Peyer's patch (tissue), 4 donors: Measurements from ENCODE around the gene NDUFS2. TPM values are rescaled to one million over a fixed set of nuclear protein-coding genes. Genes with fewer than 3 reads are reported as not detected.
"Not testable (repeated sequence)": the region's sequence is repeated elsewhere in the genome, so short reads cannot be mapped to it uniquely, and the experiment has no call there.

Source experiments
- DNase-seq, 3 donors: peaks; one replicate each; pipeline ENCODE4 v3.0.0-alpha.2; 2017 to 2019
- H3K27ac ChIP-seq, 4 donors: fragments of 200-600 bp; sonication (generic); one replicate each; pipeline ENCODE4 v1.5.1; 2016 to 2019
- H3K27me3 ChIP-seq, 2 donors: fragments of 200-600 bp; sonication (generic); one replicate each; pipeline ENCODE4 v1.5.1; 2019
- H3K36me3 ChIP-seq, 3 donors: fragments of 200-600 bp; sonication (generic); one replicate each; pipeline ENCODE4 v1.5.1; 2016 to 2019
- H3K4me1 ChIP-seq, 4 donors: fragments of 200-600 bp; sonication (generic); one replicate each; pipeline ENCODE4 v1.5.1; 2016 to 2019
- H3K4me3 ChIP-seq, 4 donors: fragments of 200-600 bp; sonication (generic); 1 replicate in 3 of 4; 2 replicates in 1 of 4; pipeline ENCODE4 v1.5.1; 2016 to 2019; ENCODE audit warnings: mild to moderate bottlenecking in 1 of 4
- H3K9me3 ChIP-seq, 4 donors: fragments of 200-600 bp; sonication (generic); one replicate each; pipeline ENCODE4 v1.5.1; 2016 to 2019; ENCODE audit warnings: mild to moderate bottlenecking in 1 of 4
- CTCF ChIP-seq, 6 experiments: fragments of 450-650 bp in 4 of 6; fragments of 200-600 bp in 2 of 6; sonication (generic) in 1 of 6; IDR thresholded peaks; one replicate each; pipeline ENCODE4 v1.5.1; 2017 to 2019; ENCODE audit warnings: antibody characterized with exemption in 6 of 6, mild to moderate bottlenecking in 3 of 6, moderate library complexity in 1 of 6
- POLR2A ChIP-seq, 2 donors: fragments of 450-650 bp; IDR thresholded peaks; one replicate each; pipeline ENCODE4 v1.5.1; 2017; ENCODE audit warnings: antibody characterized with exemption in 2 of 2, mild to moderate bottlenecking in 2 of 2, moderate library complexity in 2 of 2
- total RNA-seq, 4 donors: library from RNA; depleted of rRNA; stranded (reverse); fragments of >200 nt; gene quantifications; one replicate each; pipeline ENCODE4 v1.1.0, GENCODE V29; 2016

Gene NDUFS2
- total RNA-seq, 4 donors from 2014 or later = 157 to 192 (median 176) TPM

DNA sequence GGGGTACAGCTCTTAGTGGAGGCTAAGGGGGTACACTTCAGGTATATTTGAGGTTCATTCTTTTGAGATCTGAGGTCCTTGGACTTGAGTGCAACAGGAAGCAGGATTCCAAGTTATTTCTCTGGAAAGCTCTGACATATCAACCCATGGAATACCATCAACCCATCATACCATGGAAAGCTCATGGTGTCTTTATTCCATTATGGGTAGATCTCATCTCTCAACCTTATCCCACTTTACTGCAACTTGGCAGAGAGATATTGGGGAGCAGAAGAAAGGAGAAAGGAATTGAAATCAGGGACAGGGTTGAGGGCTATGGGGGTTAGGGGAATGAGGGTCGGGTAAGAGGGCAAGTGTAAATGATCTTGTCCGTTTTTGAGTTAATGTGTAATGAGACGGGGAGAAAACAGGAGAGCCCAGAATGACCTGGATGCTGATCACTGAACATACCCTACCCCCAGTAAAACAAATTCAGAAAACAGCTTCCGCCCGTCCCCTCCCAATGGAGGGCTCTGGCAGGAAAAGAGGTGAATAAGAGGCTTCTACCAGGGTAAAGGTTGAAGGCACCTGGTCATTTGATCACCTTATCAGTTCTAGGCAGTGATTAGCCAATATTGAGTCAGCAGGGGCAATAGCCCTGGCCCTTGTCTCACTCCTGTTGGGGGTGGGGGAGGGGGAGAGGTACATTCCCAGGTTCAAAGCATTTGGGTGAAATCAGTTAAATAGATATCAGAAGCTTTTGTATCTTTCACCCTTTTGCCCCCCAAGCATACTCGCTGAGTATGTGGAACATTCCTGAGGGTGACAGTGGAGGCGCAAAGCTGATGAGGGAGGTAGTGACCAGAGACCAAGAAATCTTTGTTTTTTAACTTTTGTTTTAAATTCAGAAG lies 21.9 kb downstream of the NDUFS2 start:
- Histone ChIP-seq H3K9me3 (no peaks in the 10 kb centered on the region), H3K27me3 (no peaks in the 10 kb centered on the region), H3K4me1 (peaks cover 6 to 40% (median 10%) of the 10 kb centered on the region in 4 donors), H3K27ac (peak overlapping the region in 2 of 4 donors; percentile 76 to 79), H3K4me3 (no peak overlapping the region), H3K36me3 (peaks cover 0 to 14% (median 0%) of the 10 kb centered on the region in 3 donors)
- TF ChIP-seq POLR2A (IDR thresholded peaks at IDR 0.05) (no peak), CTCF (IDR thresholded peaks at IDR 0.05) (no peak)
- peak in 1 of 3 donors; percentile 75 for DNase-seq

DNA sequence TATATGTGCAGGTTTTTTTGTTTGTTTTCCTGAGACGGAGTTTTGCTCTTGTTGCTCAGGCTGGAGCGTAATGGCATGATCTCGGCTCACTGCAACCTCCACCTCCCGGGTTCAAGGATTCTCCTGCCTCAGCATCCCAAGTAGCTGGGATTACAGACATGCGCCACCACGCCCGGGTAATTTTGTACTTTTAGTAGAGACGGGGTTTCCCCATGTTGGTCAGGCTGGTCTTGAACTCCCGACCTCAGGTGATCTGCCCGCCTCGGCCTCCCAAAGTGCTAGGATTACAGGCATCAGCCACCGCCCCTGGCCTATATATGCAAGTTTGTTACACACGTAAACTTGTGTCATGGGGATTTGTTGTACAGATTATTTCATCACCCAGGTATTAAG lies 22.5 kb downstream of the NDUFS2 start:
- H3K9me3 ChIP-seq, H3K4me3 ChIP-seq, H3K27me3 ChIP-seq: not testable (repeated sequence)
- peak overlapping the region in 3 of 4 donors; percentile 56 to 79 (median 76) for H3K27ac ChIP-seq
- peaks cover 6 to 40% (median 10%) of the 10 kb centered on the region in 4 donors for H3K4me1 ChIP-seq
- H3K36me3 ChIP-seq = peaks cover 0 to 20% (median 0%) of the 10 kb centered on the region in 3 donors
- DNase-seq = peak in 1 of 3 donors; percentile 40

DNA sequence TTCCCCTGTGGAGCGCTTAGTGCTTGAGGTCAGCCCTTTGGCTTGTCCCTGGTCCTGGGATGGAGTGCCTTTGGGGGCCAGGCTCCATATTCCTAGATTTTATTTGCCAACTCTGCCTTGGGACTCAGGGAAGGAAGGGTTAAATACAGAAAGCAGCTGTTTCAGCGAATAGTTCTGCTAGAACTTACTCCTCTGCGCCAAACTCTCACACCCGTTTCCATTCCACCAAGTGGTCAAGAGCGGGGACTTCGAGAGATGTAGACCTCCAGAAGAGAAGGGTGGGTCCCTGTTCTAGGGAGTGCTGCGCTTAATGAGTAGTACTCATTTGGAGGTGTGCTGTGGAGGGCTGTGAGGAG lies 23.0 kb downstream of the NDUFS2 start:
- H3K36me3 ChIP-seq = peaks cover 0 to 23% (median 0%) of the 10 kb centered on the region in 3 donors
- H3K4me1 ChIP-seq = peaks cover 6 to 40% (median 10%) of the 10 kb centered on the region in 4 donors
- no peak for DNase-seq
- H3K9me3 ChIP-seq = no peaks in the 10 kb centered on the region
- H3K27ac ChIP-seq = peak overlapping the region; percentile 56 to 79 (median 73)
- TF ChIP-seq POLR2A (IDR thresholded peaks at IDR 0.05) (no peak), CTCF (IDR thresholded peaks at IDR 0.05) (no peak)
- H3K4me3 ChIP-seq = no peak overlapping the region
- H3K27me3 ChIP-seq = no peaks in the 10 kb centered on the region

DNA sequence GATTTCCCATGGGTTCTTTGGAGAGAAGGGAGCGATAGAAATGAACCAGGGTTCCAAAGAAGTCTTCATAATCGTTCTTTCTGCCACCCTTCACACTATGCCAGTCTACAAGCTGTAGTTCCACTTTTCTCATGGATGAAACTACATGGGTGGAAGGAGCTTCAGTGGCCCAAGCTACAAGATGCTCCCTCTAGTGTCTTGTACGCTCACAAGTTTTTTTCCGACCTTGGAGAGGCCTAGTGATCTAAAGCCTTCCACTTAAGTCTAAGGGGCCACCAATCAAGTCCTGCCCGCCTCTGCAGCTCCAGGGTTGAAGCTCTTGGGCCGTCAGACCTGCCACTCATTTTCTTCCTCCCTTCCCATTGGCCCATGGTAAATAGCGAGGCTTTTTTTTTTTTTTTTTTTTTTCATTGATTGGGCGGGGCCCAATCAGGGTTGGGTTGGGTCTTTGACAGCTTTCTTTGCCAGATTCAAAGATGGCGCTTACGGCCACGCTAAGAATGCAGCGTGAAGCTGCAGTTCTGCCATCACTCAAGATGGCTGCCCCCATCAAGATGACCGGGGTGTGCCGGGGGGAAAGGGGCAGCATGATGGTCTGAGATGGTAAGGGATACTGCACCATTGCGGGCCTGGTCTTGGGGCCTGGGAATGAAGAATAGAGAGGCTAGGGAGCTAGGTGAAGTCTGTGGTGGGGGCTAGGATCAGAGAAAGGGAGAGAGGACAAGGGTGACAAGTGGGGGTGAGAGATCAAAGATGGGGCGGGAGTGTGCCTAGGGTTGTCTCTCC lies 23.6 kb downstream of the NDUFS2 start, which contains the start of gene TOMM40L:
TSS of gene TOMM40L (plus strand) at position 527 of the 786 bp plus-strand sequence. CDS start 430 bp downstream, outside the sequence.
- peaks cover 0 to 23% (median 0%) of the 10 kb centered on the region in 3 donors for H3K36me3 ChIP-seq
- H3K4me1 ChIP-seq = peaks cover 6 to 40% (median 10%) of the 10 kb centered on the region in 4 donors
- H3K27ac ChIP-seq = peak within 1 kb of the TSS; percentile 70 to 79 (median 76)
- H3K27me3 ChIP-seq = no peaks in the 10 kb centered on the region
- H3K4me3 ChIP-seq = peak within 1 kb of the TSS; percentile 64 to 83 (median 68)
- TF ChIP-seq POLR2A (IDR thresholded peaks at IDR 0.05) (peak; percentile 13 to 48), CTCF (IDR thresholded peaks at IDR 0.05) (peak; percentile 29 to 82 (median 70))
- H3K9me3 ChIP-seq = no peaks in the 10 kb centered on the region
- DNase-seq = peak; percentile 87 to 97 (median 88)

DNA sequence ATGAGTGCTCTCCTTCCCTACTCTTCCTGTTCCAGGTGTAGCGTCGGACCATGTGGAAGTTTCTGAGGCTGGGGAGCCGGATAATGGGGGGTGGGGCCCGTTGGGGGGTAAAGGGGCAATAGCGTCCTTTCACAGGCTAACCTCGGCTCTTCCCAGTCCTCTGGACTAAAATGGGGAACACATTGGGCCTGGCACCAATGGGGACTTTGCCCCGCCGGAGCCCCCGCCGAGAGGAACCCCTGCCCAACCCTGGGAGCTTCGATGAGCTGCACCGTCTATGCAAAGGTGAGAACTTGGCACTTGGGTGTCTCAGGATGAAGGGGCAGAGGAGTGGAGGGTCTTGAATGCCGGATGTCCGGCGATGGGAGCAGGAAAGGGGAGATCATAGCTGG lies 24.1 kb downstream of the NDUFS2 start:
- peak overlapping the region; percentile 70 to 76 (median 74) for H3K27ac ChIP-seq
- H3K4me1 ChIP-seq = peaks cover 6 to 40% (median 10%) of the 10 kb centered on the region in 4 donors

More for the DNA sequence above, 24.1 kb downstream of the NDUFS2 start:
- peak overlapping the region; percentile 64 to 83 (median 68) for H3K4me3 ChIP-seq
- peak in 1 of 3 donors; percentile 46 for DNase-seq
- H3K9me3 ChIP-seq = no peaks in the 10 kb centered on the region
- no peaks in the 10 kb centered on the region for H3K27me3 ChIP-seq
- H3K36me3 ChIP-seq = peaks cover 0 to 23% (median 0%) of the 10 kb centered on the region in 3 donors
- TF ChIP-seq CTCF (IDR thresholded peaks at IDR 0.05) (no peak), POLR2A (IDR thresholded peaks at IDR 0.05) (no peak)
